HG03469 (cell line): ENCODE data around the gene ABCA10.
"Not testable (repeated sequence)": the region's sequence is repeated elsewhere in the genome, so short reads cannot be mapped to it uniquely, and the experiment has no call there.

Experiments
- ATAC-seq: cut with Tn5 transposase; IDR thresholded peaks from one replicate; pipeline ENCODE4 v1.9.1; 2021; ENCODE audit warnings: mild to moderate bottlenecking, moderate library complexity, moderate number of reproducible peaks; ENCODE audit not compliant: unreplicated experiment

ABCA10 gene, protein sequence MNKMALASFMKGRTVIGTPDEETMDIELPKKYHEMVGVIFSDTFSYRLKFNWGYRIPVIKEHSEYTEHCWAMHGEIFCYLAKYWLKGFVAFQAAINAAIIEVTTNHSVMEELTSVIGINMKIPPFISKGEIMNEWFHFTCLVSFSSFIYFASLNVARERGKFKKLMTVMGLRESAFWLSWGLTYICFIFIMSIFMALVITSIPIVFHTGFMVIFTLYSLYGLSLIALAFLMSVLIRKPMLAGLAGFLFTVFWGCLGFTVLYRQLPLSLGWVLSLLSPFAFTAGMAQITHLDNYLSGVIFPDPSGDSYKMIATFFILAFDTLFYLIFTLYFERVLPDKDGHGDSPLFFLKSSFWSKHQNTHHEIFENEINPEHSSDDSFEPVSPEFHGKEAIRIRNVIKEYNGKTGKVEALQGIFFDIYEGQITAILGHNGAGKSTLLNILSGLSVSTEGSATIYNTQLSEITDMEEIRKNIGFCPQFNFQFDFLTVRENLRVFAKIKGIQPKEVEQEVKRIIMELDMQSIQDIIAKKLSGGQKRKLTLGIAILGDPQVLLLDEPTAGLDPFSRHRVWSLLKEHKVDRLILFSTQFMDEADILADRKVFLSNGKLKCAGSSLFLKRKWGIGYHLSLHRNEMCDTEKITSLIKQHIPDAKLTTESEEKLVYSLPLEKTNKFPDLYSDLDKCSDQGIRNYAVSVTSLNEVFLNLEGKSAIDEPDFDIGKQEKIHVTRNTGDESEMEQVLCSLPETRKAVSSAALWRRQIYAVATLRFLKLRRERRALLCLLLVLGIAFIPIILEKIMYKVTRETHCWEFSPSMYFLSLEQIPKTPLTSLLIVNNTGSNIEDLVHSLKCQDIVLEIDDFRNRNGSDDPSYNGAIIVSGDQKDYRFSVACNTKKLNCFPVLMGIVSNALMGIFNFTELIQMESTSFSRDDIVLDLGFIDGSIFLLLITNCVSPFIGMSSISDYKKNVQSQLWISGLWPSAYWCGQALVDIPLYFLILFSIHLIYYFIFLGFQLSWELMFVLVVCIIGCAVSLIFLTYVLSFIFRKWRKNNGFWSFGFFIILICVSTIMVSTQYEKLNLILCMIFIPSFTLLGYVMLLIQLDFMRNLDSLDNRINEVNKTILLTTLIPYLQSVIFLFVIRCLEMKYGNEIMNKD (N-terminal part only)

DNA sequence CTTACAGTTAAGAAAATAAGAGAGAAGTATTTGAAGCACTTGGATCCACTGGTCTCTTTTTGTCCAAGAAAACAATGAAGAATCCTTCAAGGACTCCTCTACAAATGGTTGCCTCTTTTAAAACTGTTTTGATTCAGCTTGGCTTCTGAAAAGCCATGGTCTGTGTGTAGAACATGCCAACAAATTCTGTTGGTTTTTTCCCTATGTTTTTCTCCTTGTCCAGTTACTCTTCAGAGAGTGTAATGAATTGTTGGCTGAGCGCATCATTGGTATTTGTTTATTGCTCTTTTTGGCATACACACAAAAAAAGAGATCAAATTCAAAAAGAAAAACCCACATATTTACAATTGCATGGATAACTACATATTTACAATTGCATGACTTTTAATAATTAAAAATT, at the start of gene ABCA10:
Gene ABCA10 (minus strand): TSS at position 249 of the 400 bp plus-strand sequence. CDS start 3,466 bp downstream, outside the sequence.
- no peak for ATAC-seq

- ATAC-seq = not testable (repeated sequence)
Observed at GRCh38 chr17:69276279-69276678, 47.7 kb upstream of the ABCA10 start.

DNA sequence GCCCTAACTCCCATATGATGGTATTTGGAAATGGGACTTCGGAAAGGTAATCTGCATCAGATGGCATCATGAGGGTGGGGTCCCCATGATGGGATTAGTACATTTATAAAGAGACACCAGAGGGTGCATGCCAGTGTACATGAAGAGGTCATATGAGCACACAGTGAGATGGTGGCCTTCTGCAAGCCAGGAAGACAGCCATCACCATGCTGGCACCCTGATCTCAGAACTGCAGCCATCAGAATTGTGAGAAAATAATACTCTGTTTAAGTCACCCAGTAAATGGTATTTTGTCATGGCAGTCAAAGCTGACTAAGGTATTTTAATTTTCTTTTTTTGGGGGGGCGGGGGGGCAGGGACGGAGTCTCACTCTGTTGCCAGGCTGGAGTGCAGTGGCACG, 47.1 kb upstream of the ABCA10 start:
- ATAC-seq = no peak

- ATAC-seq = no peak
Observed at GRCh38 chr17:69271023-69271422, 42.4 kb upstream of the ABCA10 start.

DNA sequence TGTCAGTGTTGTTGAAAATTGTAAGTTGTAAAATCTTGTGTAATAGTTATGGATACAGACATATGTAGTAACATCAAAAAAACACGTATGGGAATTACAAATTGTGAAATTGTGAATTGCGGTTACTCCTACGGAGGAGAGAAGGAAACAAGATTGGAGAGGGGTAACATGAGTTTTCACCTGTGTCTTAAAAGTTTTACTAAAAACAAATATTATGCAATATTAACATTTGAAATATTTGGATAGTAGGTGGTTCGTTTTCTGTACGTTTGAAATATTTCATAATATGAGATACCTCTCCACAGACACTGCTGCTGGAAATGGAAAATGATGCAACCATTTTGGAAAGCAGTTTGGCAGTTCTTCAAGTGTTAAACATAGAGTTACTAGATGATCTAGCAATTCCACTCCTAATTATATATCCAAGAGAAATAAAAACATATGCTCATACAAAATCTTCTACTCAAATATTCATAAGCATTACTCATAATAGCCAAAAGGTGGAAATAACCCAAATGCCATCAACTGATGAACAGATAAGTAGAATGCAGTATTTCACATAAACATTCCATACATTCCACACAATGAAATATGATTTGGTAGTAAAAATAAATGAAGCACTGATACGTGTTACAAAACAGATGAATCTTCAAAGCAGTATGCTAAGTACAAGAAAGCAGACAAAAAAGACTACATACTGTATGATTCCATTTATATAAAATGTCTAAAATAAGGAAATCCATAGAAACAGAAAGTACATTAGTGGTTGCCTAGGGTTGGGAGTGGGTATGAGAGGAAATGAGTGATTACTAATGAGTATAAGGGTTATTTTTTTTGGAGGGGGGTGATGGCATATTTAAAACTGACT, 40.7 kb upstream of the ABCA10 start:
- no peak for ATAC-seq

DNA sequence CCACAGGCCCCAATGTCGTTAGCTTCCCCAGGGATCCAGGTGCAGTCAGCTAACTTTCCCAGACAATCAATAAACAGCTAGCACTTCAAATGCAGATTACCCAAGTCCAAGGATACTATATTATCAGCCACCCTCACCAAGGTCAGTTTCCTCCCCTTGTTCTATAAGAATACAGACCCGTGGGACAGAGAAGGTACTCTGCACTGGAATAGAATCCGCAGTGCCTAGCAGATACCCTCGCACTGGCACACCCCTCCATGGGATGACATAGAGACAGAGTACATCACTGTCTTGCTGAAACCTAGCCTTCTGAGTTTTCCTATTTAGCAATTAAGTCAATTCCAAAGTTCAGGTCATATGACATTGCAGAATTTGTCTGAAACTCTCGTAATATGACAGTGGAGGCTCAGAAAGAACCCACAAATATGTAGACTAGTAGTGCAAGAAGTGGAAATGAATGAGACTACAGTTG, 40.0 kb upstream of the ABCA10 start:
- ATAC-seq = no peak

DNA sequence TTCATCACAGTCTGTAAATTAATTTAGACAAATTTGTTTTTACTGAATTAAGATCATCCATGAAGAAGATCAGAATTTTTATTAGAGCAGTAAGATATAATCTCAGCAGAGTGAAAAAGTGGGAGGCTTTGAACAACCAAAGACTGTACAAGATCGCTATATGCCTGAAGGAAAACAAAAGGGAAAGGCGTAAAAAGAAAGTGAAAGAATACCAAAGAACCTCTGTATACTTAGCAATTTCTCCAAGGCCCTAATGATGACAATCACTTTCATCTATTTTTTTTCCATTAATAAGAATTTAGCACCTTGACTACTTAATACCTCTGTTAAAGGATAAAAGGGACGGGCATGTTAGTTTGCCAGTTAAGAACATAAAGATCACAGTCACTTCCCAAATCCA, 38.6 kb upstream of the ABCA10 start:
- no peak for ATAC-seq

DNA sequence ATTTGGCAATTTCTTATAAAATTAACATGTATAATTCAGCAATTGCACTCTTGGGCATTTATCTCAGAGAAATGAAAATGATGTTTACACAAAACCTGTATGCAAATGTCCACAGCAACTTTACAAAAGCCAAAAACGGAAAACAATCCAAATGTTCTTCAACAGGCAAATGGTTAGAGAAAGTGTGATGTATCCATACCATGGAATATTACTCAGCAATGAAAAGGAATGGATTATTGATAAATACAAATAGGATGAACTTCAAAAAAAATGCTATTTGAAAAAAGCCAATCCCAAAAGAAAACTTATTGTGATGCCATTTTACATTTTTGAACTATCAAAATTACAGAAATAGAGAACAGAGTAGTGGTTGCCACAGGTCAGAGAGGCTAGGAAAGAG, 37.2 kb upstream of the ABCA10 start:
- no peak for ATAC-seq

GRCh38 chr17:69254187-69254586, 25.6 kb upstream of the ABCA10 start:
- ATAC-seq = no peak

DNA sequence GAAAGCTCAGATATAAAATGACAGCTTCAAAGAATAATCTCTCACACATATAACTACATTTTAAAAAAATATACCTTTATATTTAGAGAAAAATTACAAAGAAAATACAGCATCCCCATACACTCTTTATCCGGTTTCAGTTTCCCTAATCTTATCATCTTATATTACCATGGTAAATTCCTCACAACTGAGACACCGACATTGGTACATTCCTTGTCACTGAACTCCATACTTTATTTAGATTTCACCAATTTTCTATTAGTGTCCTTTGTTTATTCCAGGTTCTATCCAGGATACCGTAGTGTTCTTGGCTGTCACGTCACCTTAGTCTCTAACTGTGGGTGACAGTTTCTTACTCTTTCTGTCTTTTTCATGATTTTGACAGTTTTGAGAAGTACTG, 22.0 kb upstream of the ABCA10 start:
- ATAC-seq = no peak

DNA sequence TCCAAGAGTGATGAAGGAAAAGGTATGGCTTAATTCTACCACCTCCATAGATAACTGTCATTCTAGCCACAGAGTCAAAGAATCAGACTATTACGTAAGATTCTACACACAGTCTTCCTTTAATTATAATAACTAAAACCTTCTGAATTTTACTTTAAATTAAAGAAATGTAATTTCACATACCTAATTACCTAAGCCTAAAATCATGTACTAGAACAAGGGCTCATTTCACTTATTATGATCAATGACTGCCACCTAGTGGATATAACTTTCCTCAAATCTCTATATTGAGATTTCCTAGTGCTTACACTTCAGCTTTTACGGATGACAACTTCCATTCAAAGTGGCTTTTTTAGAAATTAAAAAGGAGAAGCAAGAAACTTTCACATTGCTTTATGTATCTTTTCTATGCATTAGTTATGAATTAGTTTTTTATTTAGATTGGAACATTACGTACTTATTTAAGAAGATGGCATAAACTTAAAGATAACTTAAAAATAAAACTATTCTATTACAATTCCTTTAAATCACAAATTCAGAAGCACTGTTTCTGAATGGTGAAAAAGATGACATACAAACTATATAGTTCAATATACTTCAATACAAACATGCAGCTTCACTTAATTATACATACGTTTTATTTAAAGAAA, 18.2 kb upstream of the ABCA10 start:
- ATAC-seq = no peak

DNA sequence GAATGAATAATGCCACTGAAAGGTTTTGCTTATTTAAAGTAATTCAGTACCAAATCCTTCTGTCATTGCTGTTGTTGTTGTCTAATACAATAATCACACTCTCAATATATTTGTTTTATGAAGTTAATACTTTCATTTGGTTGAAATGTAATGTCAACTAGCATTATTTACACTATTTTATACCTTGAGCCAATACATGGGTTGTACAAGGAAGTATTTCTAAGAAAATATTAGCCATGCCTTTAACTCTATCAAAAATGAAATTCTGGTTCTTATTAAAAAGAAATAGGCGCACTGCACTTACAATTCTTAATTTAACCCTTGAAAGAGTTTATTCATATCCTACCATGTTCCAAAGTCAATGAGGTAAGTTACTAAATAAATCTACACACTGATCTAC, 17.6 kb upstream of the ABCA10 start:
- no peak for ATAC-seq

GRCh38 chr17:69245617-69246016, 17.0 kb upstream of the ABCA10 start:
- ATAC-seq = no peak

GRCh38 chr17:69239611-69240600, 11.3 kb upstream of the ABCA10 start:
- no peak for ATAC-seq

DNA sequence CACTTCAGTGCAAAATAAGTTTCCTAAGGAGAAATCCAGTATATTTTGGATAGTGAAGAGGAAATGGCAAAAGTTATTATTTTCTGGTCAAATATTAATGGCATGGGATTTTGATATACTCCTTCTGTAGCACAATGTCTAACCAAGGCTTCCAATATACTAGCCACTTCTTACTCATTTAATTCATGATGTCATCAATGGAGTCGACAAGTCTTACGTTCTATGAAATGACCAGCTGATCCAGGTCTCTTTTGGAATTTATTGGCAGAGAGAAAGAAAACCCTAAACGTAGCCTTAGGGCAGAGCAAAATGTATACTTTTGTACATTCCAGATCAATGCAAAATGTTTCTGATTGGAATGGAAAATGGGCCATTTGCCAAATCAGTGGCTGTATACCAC, 8.3 kb upstream of the ABCA10 start:
- no peak for ATAC-seq

GRCh38 chr17:69236464-69236863, 7.8 kb upstream of the ABCA10 start:
- ATAC-seq = no peak

DNA sequence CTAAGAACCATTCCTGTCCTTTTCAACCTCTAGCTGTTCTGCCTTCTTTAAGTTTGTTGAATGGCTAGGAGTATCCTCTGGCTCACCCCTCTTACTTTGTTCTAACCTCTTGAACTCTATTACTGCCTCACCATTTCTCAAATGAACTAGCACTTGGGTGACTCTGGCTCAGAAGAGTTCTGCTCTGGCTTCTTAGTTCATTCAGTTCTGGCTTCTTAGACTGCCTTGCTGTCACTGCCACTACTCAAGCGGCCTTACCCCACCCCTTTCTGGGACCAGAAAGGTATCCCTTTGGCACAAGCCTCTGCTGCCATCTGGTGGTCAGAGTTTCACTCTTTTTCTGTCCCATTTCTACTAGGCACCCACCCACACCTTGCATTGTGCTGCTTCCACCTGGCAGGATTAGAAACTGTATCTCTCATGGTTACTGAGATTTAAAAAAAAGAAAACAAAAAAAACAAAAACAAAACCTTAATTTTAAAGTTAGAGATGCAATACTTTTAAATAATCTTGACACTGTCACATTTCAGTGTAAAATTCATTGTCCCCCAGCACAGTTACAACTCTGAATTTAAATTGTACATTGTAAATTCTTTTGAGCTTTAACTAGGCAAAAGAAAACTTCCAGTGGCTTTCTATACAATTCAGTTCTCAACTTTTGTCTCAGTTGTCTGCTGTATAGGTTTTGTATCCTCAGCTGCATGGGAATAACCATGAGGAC, 6.9 kb upstream of the ABCA10 start:
- ATAC-seq = peak; percentile 87

- no peak for ATAC-seq
Observed at GRCh38 chr17:69232650-69233049, 4.0 kb upstream of the ABCA10 start.
